Cerebellar nuclear complex (tissue), 1 donor: ENCODE data around the gene MYO7A.

ENCODE experiments used
- DNase-seq, 2 experiments: peaks; one replicate each; lab custom pipeline; 2025; lab: John Stamatoyannopoulos, UW

Gene MYO7A

DNA sequence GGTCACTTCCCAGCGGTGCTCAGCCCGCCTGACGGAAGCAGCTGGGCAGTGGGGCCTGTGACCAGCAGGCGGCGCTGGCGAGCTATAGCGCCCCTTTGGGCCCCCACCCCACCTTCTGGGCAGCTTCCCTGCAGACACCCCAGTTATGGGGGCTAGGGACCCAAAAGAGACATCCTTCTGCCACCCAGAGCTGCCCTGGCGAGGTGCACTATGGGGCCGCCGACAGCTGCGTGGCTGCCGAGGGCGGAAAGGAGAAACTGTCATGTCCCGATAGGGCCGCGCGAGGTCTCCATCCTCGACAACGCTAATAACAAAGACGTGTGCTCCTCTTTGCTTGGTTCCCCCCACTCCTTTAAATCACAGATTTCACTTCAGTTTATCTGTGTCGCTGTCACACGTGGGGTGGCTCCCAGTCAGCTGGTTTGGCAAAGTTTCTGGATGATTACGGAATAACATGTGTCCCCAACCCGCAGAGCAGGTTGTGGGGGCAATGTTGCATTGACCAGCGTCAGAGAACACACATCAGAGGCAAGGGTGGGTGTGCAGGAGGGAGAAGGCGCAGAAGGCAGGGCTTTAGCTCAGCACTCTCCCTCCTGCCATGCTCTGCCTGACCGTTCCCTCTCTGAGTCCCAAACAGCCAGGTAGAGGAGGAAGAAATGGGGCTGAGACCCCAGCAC lies 673 bp upstream of the MYO7A start:
- no peak for DNase-seq

DNA sequence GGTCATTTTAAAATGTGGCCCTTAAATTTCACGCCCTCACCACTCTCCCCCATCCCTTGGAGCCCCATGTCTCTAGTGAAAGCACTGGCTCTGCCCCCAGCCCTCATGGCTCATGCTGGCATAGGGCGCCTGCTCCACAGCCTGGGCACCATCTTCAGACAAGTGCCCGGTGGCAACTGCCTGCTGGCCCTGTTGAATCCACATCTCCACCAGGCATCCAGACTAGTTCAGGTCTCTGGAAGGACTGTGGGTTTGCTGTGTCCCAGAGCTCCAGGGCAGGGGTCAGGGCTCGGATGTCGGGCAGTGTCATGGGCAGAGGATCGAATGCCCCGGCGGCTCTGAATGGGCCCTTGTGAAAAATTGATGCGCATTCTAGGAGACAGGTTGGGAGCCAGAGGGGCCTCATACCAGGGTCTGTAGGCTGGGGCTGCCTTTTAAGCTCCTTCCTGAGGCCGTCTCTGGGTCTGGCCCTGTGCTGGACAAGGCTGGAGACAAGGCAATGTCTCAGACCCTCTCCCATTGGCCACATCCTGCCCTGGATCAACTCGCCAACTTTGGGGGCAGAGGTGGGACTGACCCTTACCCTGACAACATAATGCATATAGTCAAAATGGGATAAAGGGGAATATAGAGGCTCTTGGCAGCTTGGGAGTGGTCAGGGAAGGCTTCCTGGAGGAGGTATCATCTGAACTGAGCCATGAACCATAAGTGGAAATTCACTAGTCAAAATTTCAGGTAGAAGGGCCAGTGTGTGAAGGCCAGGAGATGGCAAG lies 1.2 kb downstream of the MYO7A start:
- no peak for DNase-seq

GRCh38 chr11:77129842-77130756 lies 2.1 kb downstream of the MYO7A start:
- DNase-seq: no peak

- no peak for DNase-seq
These were observed 2.9 kb downstream of the MYO7A start for GRCh38 chr11:77130763-77131513.

DNA sequence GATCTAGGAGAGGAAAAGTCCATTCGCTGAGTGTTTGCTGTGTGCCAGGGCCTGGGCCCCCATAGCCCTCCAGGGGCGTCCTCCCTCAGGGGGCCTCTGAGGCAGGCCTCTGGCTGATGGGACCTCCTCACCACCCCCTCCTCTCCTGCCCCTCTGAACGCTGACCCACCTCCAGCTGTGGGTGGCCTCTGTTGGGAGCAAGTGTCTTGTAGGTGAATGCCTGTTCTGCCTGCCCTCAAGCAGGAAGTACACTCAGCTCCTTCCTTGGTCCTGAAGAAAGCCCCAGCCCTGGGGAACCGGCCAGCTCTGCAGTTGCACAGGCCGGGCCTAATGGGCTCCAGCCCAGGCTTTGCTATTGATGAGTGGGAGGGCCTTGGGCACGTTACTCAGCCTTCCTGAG lies 3.5 kb downstream of the MYO7A start:
- no peak for DNase-seq

DNA sequence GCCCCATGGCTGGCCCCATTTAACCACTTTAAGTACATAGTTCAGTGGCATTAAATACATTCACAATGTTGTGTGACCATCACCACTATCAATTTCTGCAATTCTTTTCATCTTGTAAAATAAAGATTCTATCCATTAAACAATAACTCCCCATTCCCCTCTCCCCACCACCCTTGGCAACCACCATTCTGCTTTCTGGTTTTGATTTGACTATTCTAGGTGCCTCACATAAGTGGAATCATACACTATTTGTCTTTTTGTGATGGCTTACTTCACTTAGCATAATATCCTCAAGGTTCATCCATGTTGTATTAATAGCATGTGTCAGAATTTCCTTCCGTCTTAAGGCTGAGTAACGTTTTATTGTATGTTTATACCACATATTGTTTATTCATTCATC lies 7.0 kb downstream of the MYO7A start:
- no peak for DNase-seq

DNA sequence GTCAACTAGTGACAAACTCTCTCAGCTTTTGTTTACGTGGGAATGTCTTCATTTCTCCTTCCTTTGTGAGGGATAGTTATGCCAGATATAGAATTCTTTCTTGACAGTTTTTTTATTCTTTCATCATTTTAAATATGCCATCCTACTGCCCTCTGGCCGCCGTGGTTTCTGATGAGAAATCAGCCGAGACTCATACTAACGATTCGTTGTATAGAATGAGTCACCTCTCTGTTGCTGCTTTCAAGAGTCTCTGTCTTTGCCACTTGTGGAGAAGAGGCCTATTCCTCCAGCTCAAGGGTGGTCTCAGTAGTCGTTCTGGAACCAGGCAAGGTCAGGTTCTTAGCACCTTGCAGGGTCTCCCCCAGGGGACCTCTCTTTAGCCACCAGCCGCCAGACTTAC lies 8.0 kb downstream of the MYO7A start:
- no peak for DNase-seq

DNA sequence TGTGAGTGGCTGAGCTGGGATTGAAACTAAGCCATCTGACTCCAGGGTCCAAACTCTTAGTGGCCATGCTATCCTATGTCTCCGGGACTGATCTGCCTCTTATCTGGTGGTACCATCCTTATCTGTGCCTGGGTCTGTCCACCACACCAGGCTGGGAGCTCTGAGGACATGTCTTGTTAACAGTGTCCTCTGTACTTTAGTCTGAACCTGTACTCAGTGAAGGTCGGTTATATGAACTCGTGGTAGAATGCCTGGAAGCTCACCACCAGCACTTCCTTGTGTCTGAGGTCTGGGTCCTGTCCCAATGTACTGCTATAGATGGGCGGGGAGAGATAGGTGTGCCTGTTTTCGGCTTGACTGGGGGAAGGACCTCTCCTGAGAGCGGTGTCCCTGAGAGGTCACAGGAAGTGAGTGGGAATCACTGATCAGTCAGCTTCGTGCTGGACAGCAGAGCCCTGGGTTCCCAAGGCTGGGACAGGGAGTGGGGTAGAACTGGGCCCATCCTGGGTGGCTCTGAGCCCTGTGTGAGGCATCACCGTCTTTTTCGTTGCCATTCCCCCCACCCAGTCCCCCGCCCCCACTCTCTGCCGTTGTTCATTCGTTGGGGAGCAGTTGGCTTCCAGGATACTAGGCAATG lies 8.9 kb downstream of the MYO7A start:
- no peak for DNase-seq

GRCh38 chr11:77137421-77137820 lies 9.4 kb downstream of the MYO7A start:
- DNase-seq: no peak

DNA sequence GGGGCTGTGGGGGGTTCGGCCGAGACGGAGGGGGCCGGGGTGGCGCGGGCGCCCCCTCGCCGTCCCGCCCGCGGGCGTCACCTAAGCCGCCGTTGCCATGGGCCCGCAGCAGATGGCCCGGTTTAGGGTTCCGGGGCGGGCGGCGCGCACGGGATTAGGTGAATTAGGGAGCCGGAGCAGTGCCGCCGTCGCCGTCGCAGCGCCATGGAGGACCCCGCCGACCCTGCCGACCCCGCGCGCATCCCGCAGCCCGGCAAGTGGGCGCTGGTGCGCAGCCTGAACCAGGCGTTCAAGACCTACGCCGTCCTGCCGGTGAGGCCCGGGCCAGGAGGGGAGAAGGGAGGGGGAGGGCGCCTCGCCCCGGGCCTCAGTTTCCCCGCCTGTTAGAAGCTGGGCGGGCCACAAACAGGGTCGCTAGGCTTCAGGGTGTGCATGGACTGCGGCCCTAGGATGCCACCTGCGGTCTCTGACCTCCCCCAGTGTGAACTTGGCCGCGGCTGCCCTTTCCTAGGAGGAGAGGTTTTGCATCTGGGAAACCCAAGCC lies 10.1 kb downstream of the MYO7A start:
- DNase-seq: no peak

DNA sequence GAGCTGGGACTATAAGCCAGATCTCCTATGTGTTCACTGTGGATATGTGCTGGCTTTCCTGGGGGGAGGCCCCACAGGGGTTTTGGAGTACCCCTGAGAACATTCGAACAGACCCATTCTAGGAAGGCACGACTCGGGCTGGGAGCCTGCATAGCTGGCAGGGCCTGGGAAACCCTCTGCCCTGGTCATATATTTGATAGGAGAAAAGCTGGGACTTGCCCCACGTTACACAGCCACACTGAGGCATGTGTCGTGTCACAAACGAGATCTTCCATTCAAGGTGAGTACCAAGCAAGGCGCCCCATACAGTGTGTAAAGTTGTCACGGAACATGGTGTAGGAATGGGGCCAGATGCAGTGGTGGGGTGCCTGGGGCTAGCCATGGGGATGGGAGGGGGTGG lies 11.2 kb downstream of the MYO7A start:
- no peak for DNase-seq

GRCh38 chr11:77140231-77140851 lies 12.3 kb downstream of the MYO7A start:
- DNase-seq: no peak

DNA sequence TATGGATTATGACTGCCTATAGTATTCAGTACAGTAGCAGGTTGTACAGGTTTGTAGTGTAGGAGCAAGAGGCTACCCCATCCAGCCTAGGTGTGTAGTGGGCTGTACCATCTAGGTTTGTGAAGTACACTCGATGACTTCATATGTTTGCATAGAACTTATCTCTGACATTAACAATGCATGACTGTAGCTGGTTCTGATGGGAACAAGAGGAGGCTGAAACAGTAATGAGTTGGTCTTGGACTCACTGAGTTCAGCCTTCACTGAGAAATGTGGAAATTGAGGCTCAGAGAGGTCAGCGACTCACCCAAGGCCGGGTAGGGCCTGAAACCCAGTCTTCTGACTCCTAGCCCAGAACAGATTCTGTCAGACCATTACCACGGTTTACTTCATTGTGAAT lies 13.0 kb downstream of the MYO7A start:
- DNase-seq: no peak

DNA sequence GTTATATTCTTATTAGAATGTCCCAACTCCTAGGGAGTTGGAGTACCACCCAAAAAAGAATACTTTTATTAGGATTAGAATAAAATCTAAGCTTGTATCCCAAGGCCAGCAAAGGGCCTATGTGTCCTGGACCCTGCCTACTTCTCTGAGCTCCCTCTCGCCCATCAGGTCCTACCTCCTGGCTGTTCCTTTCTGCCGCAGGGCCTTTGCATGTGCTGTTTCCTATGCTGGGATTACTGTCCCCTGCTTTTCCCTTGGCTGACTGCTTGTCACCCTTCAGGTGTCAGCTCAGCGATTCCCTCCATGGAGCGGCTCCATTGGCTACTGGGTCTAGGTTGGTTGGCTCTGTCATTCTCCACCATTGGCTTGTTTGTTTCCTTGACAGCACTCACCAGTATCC lies 13.4 kb downstream of the MYO7A start:
- DNase-seq: no peak

DNA sequence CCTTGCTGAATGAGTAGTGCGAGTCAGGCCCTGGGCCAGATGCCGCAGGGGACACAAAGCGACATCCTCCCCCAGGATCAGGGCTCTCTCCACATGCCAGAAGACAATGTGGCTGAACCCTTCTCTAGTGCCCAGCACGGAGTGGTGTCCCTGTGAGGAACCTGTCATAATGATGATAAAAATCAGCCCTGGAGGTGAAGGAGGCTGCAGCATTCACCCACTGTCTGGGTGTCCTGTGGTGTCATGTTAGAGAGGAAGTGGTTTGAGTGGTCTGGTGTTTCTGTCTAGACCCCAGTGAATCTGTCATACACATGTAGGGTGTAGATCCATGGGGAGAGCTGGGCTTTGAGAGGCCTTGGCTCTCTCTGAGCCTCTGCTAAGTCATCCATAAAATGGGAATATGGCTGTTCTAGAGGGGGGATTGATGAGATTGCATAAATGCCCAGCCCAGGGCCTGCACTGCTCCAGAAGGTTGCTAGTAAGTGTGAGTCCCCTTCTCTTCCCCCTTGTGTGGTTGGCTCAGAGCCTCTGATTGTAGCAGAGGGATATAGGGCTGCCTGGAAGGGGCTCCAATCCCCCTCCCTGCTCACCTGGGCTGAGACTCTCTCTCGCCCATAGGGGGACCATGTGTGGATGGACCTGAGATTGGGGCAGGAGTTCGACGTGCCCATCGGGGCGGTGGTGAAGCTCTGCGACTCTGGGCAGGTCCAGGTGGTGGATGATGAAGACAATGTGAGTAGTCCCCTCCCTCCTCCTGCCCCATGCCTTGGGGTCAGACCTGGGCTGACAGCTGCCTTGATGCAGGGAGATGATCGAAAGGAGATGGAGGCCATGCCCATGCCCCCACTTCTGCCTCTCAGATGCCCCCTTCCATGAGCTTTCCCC lies 14.3 kb downstream of the MYO7A start:
- no peak for DNase-seq

- DNase-seq: no peak
These were observed 15.5 kb downstream of the MYO7A start for GRCh38 chr11:77143405-77144020.

DNA sequence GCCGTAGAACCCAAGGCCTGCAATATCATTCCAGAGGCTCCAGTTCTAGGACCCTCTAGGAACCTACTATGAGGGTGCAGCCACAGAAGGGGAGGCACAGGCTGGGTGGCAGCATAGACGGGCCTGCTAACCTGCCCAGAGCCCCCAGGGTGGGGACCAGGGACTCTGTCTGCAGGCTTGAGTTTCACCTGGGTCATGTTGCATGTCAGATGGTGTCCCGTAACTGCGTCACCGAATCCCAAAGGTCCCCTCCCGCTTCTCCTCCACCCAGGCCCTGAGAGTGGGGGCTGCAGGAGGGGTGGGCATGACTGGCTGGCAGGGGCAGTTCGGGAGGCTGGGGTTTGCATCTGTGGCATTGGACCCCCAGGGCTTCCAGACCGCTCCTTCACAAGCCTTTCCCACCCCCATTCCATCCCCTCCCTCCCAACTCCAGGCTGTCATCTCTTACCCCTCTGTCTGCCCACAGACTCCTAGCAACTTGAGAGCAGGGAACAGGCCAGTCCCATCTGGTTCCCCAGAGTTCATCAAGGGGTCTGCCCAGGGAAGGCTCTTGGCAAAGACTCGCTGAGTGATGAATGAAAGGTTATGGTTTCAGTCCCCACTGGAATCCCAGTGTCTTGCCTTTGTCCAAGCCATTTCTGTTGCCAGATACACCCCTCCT lies 16.3 kb downstream of the MYO7A start:
- no peak for DNase-seq

GRCh38 chr11:77144857-77145428 lies 16.9 kb downstream of the MYO7A start:
- no peak for DNase-seq
